HCT116 (cell line): Measurements from ENCODE around the gene CEP43. TPM values are rescaled to one million over a fixed set of nuclear protein-coding genes. Genes with fewer than 3 reads are reported as not detected.

Experiments used
- ATAC-seq: fragments of 200-7000 bp; cut with Tn5 transposase; 2 replicates; pipeline ENCODE4 v1.9.1; 2020; ENCODE audit warnings: mild to moderate bottlenecking, moderate library complexity
- BruUV-seq: library from RNA; stranded (reverse); fragments of 400-500 nt; replicated peaks from 2 replicates; lab custom pipeline; 2021; lab: Mats Ljungman, UMichigan
- CTCF ChIA-PET: fragments of 300-600 bp; sonication (Branson Sonifier 250); formaldehyde crosslinking; loops from one replicate; lab custom pipeline; 2021; ENCODE audit warnings: antibody characterized with exemption; lab: Charles Lee
- POLR2A ChIA-PET: fragments of 300-600, 350-600 bp; sonication (Branson Sonifier 250); formaldehyde crosslinking; loops from one replicate; lab custom pipeline; 2021; ENCODE audit warnings: antibody characterized with exemption; lab: Charles Lee
- RAD21 ChIA-PET, 2 experiments: fragments of 300-600 bp; sonication (Branson Sonifier 250); formaldehyde crosslinking; loops; one replicate each; lab custom pipeline; 2023; ENCODE audit warnings: low total read pairs in 2 of 2; ENCODE audit not compliant: uncharacterized antibody in 2 of 2, unreplicated experiment in 2 of 2, low non-redundant PET in 1 of 2; lab: Charles Lee
- DNase-seq: peaks from one replicate; pipeline ENCODE4 v3.0.0-alpha.2; 2010; ENCODE audit warnings: low read depth, low spot score
- H2AFZ ChIP-seq: fragments of 200-600 bp; shearing (Covaris generic), sonication (generic); 2 replicates; pipeline ENCODE4 v1.6.1; 2017; ENCODE audit warnings: low read depth, mixed run types, mixed read lengths, antibody characterized with exemption, low read length; ENCODE audit not compliant: poor library complexity, severe bottlenecking
- H3K27ac ChIP-seq: 2 replicates; pipeline ENCODE4 v1.5.1; 2012; ENCODE audit warnings: low read depth, low read length
- H3K27me3 ChIP-seq: fragments of 200-600 bp; sonication (generic); 2 replicates; pipeline ENCODE4 v1.6.1; 2016; ENCODE audit warnings: mixed run types, low read length, mixed read lengths; ENCODE audit not compliant: insufficient read depth
- H3K36me3 ChIP-seq, 2 experiments: fragments of 200-500 bp in 1 of 2; fragments of 200-600 bp in 1 of 2; sonication (Bioruptor generic) in 1 of 2; sonication (generic) in 1 of 2; 2 replicates each; pipeline versions ENCODE4 v1.5.1 to v1.6.1; 2014 to 2016; ENCODE audit warnings: low read length in 2 of 2, inconsistent platforms in 1 of 2, mixed read lengths in 1 of 2, mixed run types in 1 of 2; ENCODE audit not compliant: insufficient read depth in 2 of 2, control insufficient read depth in 1 of 2
- H3K4me1 ChIP-seq, 2 experiments: fragments of 200-600 bp in 1 of 2; sonication (generic) in 1 of 2; 2 replicates each; pipeline versions ENCODE4 v1.5.1 to v1.6.1; 2012 to 2017; ENCODE audit warnings: low read length in 2 of 2, inconsistent platforms in 1 of 2, mild to moderate bottlenecking in 1 of 2, mixed read lengths in 1 of 2, mixed run types in 1 of 2, moderate library complexity in 1 of 2; ENCODE audit not compliant: insufficient read depth in 2 of 2, control insufficient read depth in 1 of 2
- H3K4me2 ChIP-seq: fragments of 200-600 bp; sonication (generic); 2 replicates; pipeline ENCODE4 v1.6.1; 2017; ENCODE audit warnings: mixed run types, low read length, mixed read lengths
- H3K4me3 ChIP-seq, 2 experiments: fragments of 200-600 bp in 1 of 2; sonication (generic) in 1 of 2; replicated peaks in 1 of 2; 2 replicates each; pipeline ENCODE4 v1.5.1; 2011 to 2016; ENCODE audit warnings: low read length in 2 of 2, control low read depth in 1 of 2, low read depth in 1 of 2, mild to moderate bottlenecking in 1 of 2, mixed read lengths in 1 of 2, mixed run types in 1 of 2
- H3K79me2 ChIP-seq: fragments of 200-600 bp; sonication (generic); 2 replicates; pipeline ENCODE4 v1.6.1; 2017; ENCODE audit warnings: mild to moderate bottlenecking, mixed run types, low read length, moderate library complexity, mixed read lengths; ENCODE audit not compliant: insufficient read depth
- H3K9ac ChIP-seq: fragments of 200-600 bp; sonication (generic); 2 replicates; pipeline ENCODE4 v1.6.1; 2016; ENCODE audit warnings: low read length, mixed read lengths
- H3K9me2 ChIP-seq: fragments of 200-600 bp; sonication (generic), shearing (Covaris generic); 2 replicates; pipeline ENCODE4 v1.6.1; 2017; ENCODE audit warnings: mixed run types, mild to moderate bottlenecking, moderate library complexity; ENCODE audit not compliant: insufficient read depth
- H3K9me3 ChIP-seq, 2 experiments: fragments of 200-500 bp in 1 of 2; fragments of 200-600 bp in 1 of 2; sonication (Bioruptor generic) in 1 of 2; sonication (generic) in 1 of 2; 2 replicates each; pipeline ENCODE4 v1.6.1; 2014 to 2017; ENCODE audit warnings: low read length in 2 of 2, mixed read lengths in 2 of 2, inconsistent platforms in 1 of 2, low read depth in 1 of 2, mild to moderate bottlenecking in 1 of 2, mixed run types in 1 of 2, moderate library complexity in 1 of 2; ENCODE audit not compliant: control insufficient read depth in 1 of 2, insufficient read depth in 1 of 2
- H4K20me1 ChIP-seq: fragments of 200-600 bp; sonication (generic), shearing (Covaris generic); 2 replicates; pipeline ENCODE4 v1.6.1; 2017; ENCODE audit warnings: mixed run types, mild to moderate bottlenecking, moderate library complexity; ENCODE audit not compliant: insufficient read depth
- CBX3 ChIP-seq: IDR thresholded peaks from 2 replicates; pipeline ENCODE4 v1.6.1; 2012; ENCODE audit warnings: low read depth
- CEBPB ChIP-seq: IDR thresholded peaks from 2 replicates; pipeline ENCODE4 v1.6.1; 2012; ENCODE audit warnings: low read depth
- EGR1 ChIP-seq: IDR thresholded peaks from 2 replicates; pipeline ENCODE4 v1.6.1; 2012; ENCODE audit warnings: low read depth
- ELF1 ChIP-seq: IDR thresholded peaks from 2 replicates; pipeline ENCODE4 v1.6.1; 2012; ENCODE audit warnings: low read depth, borderline replicate concordance
- EZH2phosphoT487 ChIP-seq: fragments of 200-600 bp; IDR thresholded peaks from 2 replicates; pipeline ENCODE4 v1.6.1; 2018; ENCODE audit warnings: antibody characterized with exemption, borderline replicate concordance
- FOSL1 ChIP-seq: IDR thresholded peaks from 2 replicates; pipeline ENCODE4 v1.6.1; 2012; ENCODE audit warnings: low read depth
- JUND ChIP-seq: IDR thresholded peaks from 2 replicates; pipeline ENCODE4 v1.6.1; 2012
- POLR2A ChIP-seq: IDR thresholded peaks from 2 replicates; pipeline ENCODE4 v1.7.0; 2011; ENCODE audit warnings: borderline replicate concordance; ENCODE audit not compliant: insufficient read depth, insufficient read length; ENCODE audit errors: extremely low read depth
- SIN3A ChIP-seq: IDR thresholded peaks from 2 replicates; pipeline ENCODE4 v1.6.1; 2012; ENCODE audit warnings: low read depth
- SP1 ChIP-seq: IDR thresholded peaks from 2 replicates; pipeline ENCODE4 v1.6.1; 2012; ENCODE audit warnings: low read depth
- SRF ChIP-seq: IDR thresholded peaks from 2 replicates; pipeline ENCODE4 v1.6.1; 2012; ENCODE audit warnings: low read depth
- TCF7L2 ChIP-seq: IDR thresholded peaks from 2 replicates; pipeline ENCODE4 v1.7.0; 2011; ENCODE audit warnings: borderline replicate concordance, inconsistent platforms; ENCODE audit not compliant: insufficient read depth, insufficient read length; ENCODE audit errors: extremely low read depth
- YY1 ChIP-seq: IDR thresholded peaks from 2 replicates; pipeline ENCODE4 v1.6.1; 2011; ENCODE audit warnings: low read length, low read depth, moderate library complexity, mild to moderate bottlenecking; ENCODE audit not compliant: insufficient replicate concordance; ENCODE audit errors: extremely low read depth
- ZFX ChIP-seq: fragments of 450-650 bp; IDR thresholded peaks from 2 replicates; pipeline ENCODE4 v1.6.1; 2017
- ZNF274 ChIP-seq: fragments of 200-500 bp; sonication (Bioruptor generic); IDR thresholded peaks from 2 replicates; pipeline ENCODE4 v1.6.1; 2014; ENCODE audit warnings: mild to moderate bottlenecking, low read depth, low read length, inconsistent platforms
- intact Hi-C: fragments of 100-400 bp; cut with micrococcal nuclease; formaldehyde crosslinking; loops from 2 replicates; pipeline ENCODE4 v1.10.0; 2022
- total RNA-seq: library from RNA; stranded (reverse); gene quantifications from one replicate; pipeline ENCODE4 v1.2.1, GENCODE V29; 2021; ENCODE audit not compliant: unreplicated experiment
- TF ChIP-seq, protein P1 (sequence below): IDR thresholded peaks from 2 replicates; pipeline ENCODE4 v1.6.1; 2012; ENCODE audit warnings: low read depth
- TF ChIP-seq, protein P2 (sequence below), 3 experiments: fragments of 200-600 bp in 1 of 3; sonication (generic) in 1 of 3; IDR thresholded peaks in 2 of 3; conservative IDR thresholded peaks in 1 of 3; 2 replicates each; pipeline ENCODE4 v1.5.1; 2012 to 2017; ENCODE audit warnings: low read depth in 2 of 3, low read length in 2 of 3, antibody characterized with exemption in 1 of 3, borderline replicate concordance in 1 of 3, control low read depth in 1 of 3, mild to moderate bottlenecking in 1 of 3, mixed read lengths in 1 of 3, mixed run types in 1 of 3, moderate library complexity in 1 of 3; ENCODE audit not compliant: insufficient read depth in 1 of 3
- TF ChIP-seq, protein P3 (sequence below): IDR thresholded peaks from 2 replicates; pipeline ENCODE4 v1.6.1; 2012
- TF ChIP-seq, protein P4 (sequence below): IDR thresholded peaks from 2 replicates; pipeline ENCODE4 v1.6.1; 2011; ENCODE audit warnings: mild to moderate bottlenecking, low read length, moderate library complexity; ENCODE audit not compliant: insufficient replicate concordance; ENCODE audit errors: extremely low read depth
- TF ChIP-seq, protein P5 (sequence below): IDR thresholded peaks from 2 replicates; pipeline ENCODE4 v1.6.1; 2012

Gene CEP43
- total RNA-seq, 1 experiment from 2014 or later, result 15.8 TPM

DNA sequence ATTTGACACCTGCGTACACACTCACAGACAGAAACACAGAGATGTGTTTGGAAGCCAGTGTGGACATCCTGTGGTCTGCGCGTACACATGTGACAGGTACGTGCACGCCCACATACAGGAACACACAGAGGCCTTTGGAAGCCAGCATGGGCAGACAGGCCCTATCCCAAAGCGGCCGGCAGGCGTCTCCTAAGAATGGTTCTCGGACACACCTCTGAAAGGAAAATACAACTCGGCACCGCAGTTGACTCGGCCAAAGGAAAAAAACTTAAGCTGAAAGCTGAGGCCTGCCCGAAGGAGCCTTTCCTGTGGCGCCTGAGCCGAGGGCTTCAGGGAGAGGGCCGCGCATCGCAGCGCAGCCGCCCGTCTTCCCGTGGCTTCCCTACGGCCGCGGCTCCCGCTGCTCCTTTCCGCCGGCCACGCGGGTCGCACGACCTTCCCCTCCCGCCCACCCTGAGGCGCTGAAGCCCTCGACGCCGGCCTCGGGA, 1.4 kb upstream of the CEP43 start:
- H3K9me2 ChIP-seq, result no peaks in the 10 kb centered on the region
- H4K20me1 ChIP-seq, result no peaks in the 10 kb centered on the region
- DNase-seq (peak; percentile 62), ATAC-seq (peak; percentile 59)
- no peaks in the 10 kb centered on the region for H3K9me3 ChIP-seq
- ChIA-PET CTCF (interaction anchor here (1.0 to 2.8 kb wide), 2 partner anchors 144 to 222 kb away, joined by 4 to 9 read pairs; no protein-coding TSS in a partner anchor), RAD21 (no interaction called here), POLR2A (no interaction called here)
- intact Hi-C loops, result loop anchor here (1.0 to 10.0 kb wide), 2 partner anchors 144 to 463 kb away; no protein-coding TSS in a partner anchor
- no TSS peak for BruUV-seq
- H3K36me3 ChIP-seq, result peaks cover 2 to 6% of the 10 kb centered on the region in 2 experiments; a peak in 2 of 4 replicates
- peaks cover 5 to 16% of the 10 kb centered on the region in 2 experiments; a peak in 3 of 4 replicates for H3K4me1 ChIP-seq
- peak overlapping the region; percentile 89 to 95 for H3K4me3 ChIP-seq
- H3K79me2 ChIP-seq, result peaks cover 78% of the 10 kb centered on the region
- H3K27ac ChIP-seq, result 0 out of 2 replicates have a peak overlapping the region, but pooled peaks have one; percentile 63
- peak overlapping the region; percentile 90 for H3K4me2 ChIP-seq
- no peaks in the 10 kb centered on the region for H3K27me3 ChIP-seq
- no peak overlapping the region for H2AFZ ChIP-seq
- peak overlapping the region; percentile 86 for H3K9ac ChIP-seq
- TF ChIP-seq CBX3 (no peak), YY1 (no peak), EZH2phosphoT487 (no peak), TCF7L2 (no peak), SIN3A (peak; percentile 84), SRF (no peak), FOSL1 (no peak), JUND (no peak), ZNF274 (no peak), POLR2A (no peak), ZFX (no peak), ELF1 (no peak), SP1 (no peak), CEBPB (no peak), EGR1 (peak; percentile 76)
- TF ChIP-seq, protein P1, sequence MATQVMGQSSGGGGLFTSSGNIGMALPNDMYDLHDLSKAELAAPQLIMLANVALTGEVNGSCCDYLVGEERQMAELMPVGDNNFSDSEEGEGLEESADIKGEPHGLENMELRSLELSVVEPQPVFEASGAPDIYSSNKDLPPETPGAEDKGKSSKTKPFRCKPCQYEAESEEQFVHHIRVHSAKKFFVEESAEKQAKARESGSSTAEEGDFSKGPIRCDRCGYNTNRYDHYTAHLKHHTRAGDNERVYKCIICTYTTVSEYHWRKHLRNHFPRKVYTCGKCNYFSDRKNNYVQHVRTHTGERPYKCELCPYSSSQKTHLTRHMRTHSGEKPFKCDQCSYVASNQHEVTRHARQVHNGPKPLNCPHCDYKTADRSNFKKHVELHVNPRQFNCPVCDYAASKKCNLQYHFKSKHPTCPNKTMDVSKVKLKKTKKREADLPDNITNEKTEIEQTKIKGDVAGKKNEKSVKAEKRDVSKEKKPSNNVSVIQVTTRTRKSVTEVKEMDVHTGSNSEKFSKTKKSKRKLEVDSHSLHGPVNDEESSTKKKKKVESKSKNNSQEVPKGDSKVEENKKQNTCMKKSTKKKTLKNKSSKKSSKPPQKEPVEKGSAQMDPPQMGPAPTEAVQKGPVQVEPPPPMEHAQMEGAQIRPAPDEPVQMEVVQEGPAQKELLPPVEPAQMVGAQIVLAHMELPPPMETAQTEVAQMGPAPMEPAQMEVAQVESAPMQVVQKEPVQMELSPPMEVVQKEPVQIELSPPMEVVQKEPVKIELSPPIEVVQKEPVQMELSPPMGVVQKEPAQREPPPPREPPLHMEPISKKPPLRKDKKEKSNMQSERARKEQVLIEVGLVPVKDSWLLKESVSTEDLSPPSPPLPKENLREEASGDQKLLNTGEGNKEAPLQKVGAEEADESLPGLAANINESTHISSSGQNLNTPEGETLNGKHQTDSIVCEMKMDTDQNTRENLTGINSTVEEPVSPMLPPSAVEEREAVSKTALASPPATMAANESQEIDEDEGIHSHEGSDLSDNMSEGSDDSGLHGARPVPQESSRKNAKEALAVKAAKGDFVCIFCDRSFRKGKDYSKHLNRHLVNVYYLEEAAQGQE, result no peak
- TF ChIP-seq, protein P2, sequence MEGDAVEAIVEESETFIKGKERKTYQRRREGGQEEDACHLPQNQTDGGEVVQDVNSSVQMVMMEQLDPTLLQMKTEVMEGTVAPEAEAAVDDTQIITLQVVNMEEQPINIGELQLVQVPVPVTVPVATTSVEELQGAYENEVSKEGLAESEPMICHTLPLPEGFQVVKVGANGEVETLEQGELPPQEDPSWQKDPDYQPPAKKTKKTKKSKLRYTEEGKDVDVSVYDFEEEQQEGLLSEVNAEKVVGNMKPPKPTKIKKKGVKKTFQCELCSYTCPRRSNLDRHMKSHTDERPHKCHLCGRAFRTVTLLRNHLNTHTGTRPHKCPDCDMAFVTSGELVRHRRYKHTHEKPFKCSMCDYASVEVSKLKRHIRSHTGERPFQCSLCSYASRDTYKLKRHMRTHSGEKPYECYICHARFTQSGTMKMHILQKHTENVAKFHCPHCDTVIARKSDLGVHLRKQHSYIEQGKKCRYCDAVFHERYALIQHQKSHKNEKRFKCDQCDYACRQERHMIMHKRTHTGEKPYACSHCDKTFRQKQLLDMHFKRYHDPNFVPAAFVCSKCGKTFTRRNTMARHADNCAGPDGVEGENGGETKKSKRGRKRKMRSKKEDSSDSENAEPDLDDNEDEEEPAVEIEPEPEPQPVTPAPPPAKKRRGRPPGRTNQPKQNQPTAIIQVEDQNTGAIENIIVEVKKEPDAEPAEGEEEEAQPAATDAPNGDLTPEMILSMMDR (IDR thresholded peaks at IDR 0.05 in 2 of 3, conservative IDR thresholded peaks at IDR 0.05 in 1 of 3; ENCODE audit: borderline replicate concordance in 1 of 3, insufficient read depth in 1 of 3, low read depth in 2 of 3, low read length in 2 of 3), result peak; percentile 25 to 61 (median 48); a peak in 4 of 6 replicates
- TF ChIP-seq, protein P3, sequence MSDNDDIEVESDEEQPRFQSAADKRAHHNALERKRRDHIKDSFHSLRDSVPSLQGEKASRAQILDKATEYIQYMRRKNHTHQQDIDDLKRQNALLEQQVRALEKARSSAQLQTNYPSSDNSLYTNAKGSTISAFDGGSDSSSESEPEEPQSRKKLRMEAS, result peak; percentile 88
- TF ChIP-seq, protein P4, sequence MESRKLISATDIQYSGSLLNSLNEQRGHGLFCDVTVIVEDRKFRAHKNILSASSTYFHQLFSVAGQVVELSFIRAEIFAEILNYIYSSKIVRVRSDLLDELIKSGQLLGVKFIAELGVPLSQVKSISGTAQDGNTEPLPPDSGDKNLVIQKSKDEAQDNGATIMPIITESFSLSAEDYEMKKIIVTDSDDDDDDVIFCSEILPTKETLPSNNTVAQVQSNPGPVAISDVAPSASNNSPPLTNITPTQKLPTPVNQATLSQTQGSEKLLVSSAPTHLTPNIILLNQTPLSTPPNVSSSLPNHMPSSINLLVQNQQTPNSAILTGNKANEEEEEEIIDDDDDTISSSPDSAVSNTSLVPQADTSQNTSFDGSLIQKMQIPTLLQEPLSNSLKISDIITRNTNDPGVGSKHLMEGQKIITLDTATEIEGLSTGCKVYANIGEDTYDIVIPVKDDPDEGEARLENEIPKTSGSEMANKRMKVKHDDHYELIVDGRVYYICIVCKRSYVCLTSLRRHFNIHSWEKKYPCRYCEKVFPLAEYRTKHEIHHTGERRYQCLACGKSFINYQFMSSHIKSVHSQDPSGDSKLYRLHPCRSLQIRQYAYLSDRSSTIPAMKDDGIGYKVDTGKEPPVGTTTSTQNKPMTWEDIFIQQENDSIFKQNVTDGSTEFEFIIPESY, result no peak
- TF ChIP-seq, protein P5, sequence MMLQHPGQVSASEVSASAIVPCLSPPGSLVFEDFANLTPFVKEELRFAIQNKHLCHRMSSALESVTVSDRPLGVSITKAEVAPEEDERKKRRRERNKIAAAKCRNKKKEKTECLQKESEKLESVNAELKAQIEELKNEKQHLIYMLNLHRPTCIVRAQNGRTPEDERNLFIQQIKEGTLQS, result no peak
